Activated T-cell treated with anti-CD3 and anti-CD28 coated beads for 4 hours (primary cell): ENCODE data around the gene CPAMD8.

Experiments used
- DNase-seq: peaks from one replicate; pipeline ENCODE4 v3.0.0-alpha.2; 2020

CPAMD8 gene

DNA sequence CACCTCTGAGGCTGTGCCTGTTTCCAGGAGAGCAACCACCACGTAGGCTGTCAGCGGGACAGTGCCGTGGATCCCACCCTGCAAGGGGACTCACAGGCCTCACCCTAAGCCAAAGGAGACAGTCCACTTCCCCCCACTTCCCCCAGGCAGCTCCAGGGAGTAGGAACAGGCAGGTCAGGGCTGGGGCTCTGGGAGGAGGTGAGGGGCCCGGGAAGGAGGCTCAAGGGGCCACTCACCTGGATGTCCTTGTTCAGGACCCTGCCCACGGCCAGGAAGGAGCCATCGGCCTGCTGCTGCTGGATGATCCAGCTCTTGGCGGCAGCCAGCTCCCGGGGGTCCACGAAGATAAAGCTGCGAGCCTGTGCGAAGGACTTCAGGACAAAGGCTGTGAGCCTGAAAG is 112.2 kb downstream of the CPAMD8 start:
- DNase-seq = no peak

DNA sequence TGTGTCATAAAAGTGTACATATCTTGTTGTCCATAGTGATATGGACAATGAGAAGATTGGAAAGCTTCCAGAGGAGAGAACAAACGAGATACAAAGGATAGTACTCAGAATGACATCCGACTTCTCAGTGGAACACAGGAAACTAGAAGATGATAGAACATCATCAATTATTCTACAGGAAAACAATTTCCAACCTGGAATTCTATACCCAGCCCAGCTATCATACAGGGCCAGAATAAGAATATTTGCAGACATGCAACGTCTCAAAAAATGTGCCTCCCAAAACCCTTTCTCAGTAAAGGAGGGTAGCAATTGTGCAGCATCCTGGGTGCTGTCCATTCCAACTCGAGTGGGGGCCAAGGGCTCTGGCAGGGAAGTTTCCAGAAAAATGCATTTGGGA is 113.8 kb downstream of the CPAMD8 start:
- DNase-seq = no peak

DNA sequence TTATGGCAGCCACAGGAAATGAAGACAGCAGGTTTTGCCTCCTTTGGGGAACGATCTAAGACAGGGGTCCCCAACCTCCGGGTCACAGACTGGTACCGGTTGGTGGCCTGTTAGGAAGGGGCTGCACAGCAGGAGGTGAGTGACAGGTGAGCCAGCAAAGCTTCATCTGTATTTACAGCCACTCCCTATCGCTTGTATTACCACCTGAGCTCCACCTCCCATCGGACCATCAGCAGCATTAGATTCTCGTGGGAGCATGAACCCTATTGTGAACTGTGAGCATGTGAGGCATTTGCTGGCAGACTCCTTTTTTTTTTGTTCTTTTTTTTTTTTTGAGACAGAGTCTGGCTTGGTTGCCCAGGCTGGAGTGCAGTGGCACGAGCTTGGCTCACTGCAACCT is 115.6 kb downstream of the CPAMD8 start:
- DNase-seq = no peak

DNA sequence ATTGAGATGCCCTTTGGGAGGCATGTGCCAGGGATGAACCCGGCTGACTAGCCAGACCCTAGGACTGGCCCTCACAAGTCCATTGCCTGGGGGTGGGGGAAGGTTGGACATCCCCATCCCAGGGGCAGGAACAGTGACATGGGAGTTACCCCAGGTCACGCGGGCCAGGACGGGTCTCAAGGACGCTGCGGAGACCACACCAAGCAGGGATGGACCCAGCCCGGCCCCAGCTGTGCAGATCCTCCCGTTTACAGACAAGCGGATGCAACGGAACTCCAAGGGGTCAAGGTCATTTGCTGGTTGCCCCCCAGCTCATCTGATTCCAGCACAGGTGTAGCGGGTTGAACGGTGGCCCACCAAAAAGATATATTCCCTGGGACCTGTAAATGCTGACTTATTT is 117.9 kb downstream of the CPAMD8 start:
- DNase-seq = no peak

DNA sequence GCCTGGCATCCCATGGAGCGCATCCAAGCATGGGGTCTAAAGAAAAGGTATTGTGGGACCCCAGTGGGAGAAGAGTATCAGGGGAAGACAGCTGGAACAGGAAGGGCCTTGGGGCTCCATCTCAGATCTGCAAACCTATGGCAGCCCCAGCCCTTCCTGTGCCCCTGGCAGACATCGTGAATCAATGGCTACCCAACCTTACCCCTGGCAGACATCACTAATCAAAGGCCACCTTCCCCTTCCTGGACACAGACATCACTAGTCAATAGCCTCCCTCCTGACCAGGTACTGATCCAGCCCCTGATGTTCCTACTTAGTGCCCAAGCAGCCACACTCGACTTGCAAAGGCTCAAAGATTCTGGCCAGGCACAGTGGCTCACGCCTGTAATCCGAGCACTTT is 122.0 kb downstream of the CPAMD8 start:
- no peak for DNase-seq

DNA sequence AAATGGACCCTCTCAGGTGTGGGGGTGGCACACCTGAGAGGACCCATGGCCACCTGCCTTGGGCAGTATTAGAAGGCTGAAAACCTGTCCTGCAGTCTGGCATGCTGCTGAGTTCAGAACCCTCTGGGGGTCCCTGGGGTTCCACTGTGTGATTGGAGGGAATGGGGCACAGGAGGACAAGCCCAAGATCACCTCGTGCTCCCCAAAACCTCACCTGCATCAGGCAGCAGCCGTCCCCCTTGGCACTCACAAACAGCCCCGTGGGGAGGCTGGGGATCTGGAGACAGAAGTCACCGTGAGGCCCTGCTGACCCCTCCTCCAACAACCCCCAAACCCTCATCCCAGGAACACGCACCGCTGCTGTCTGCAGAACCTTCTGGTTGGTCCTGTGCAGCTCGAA is 123.3 kb downstream of the CPAMD8 start:
- no peak for DNase-seq

DNA sequence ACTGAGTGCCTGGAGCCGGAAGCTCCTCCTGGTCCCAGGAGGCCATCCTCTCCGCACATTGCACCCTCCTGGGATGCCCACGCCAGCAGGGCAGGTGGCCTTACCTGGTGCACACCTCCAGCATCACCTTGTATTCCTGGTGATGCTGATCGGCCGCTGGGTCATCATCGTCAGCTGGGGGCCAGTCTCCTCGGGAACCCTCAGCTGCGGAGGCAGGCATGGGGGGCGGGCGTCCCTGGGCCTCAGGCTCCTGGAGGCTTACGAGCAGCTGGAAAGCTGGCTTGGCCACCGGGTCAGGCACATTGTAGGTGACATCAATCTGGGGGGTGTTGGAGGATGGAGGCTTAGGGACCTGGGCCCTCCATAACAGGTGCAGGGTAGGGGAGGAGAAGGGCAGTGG is 124.1 kb downstream of the CPAMD8 start:
- DNase-seq = no peak

DNA sequence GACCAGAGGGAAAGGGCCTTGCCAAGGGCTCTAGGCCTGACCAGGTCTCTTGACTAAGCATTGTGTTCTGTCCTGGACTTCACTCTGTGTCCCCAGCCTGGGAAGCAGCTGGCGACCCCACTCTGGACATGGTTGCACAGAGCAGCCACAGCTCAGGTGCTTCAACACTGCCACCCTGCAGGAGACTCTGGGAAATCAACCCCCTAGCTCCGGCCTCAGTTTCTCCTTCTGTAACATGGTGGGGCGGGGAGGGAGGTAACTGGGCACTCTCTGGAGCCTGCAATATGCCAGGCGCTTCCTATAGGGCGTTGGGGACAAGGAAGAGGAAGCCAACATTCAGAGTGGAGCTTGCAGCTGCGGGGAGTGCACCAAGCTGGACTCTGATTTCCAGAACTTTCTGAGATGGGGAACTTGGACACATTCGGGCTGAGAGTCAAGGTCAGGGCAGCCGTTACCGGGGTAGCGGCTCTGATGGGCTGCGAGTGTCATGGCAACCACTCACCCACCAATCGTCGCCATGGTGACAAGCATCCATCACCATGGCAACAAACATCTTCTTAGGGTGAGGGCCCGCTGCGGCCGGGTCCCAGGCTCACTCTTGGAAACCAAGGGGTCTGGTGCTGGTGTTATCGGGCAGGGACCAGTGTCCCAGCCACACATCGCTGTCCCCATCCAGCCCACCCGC is 125.0 kb downstream of the CPAMD8 start:
- no peak for DNase-seq

DNA sequence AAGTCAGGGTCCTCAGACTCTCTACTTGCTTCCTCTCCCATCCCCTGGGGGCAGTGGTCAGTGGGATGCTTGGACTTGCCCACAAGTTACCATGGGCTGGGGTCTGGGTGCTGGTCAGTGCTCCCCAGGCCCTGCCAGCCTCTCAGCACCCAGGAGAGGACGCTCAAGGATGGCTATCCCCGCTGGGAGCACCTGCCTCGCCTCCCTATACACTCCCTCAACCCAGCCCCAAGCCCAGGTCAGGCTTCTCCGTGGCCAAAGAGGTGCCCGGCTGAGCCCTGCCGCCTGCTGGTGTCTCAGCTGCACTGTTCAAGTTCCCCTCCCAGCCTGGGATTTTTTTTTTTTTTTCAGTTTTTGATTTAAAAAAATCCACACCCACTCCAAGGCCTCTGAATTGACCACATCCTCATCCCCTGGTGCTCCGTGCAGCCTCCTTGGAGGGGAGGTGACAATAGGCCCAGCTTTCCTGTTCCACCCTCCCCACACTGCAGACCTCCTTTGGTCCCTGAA is 127.0 kb downstream of the CPAMD8 start:
- no peak for DNase-seq

DNA sequence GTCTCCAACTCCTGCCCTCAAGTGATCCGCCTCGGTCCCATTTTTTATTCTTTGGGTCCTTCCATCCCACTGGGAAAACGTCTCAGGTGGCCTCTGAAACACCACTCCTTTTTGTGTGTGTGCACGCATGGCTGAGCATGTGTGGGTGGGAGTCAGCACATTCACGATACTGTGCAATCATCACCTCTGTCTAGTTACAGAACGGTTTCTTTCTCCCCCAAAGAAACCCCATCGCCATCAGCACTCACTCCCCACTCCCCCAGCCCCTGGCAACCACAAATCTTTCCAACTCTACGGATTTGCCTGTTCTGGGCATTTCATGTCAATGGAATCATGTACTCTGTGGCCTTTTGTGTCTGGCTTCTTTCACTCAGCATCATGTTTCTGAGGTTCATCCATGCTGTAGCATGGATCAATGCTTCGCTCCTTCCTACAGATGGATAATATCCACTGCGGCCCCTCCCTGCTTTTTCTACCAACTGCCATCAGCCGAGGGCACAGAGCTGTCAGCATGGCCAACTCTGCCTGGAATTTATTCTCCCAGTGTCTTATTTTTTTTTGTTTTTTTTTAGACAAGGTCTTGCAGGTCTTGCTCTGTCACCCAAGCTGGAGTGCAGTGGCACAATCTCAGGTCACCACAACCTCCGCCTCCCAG is 128.1 kb downstream of the CPAMD8 start:
- DNase-seq = no peak

DNA sequence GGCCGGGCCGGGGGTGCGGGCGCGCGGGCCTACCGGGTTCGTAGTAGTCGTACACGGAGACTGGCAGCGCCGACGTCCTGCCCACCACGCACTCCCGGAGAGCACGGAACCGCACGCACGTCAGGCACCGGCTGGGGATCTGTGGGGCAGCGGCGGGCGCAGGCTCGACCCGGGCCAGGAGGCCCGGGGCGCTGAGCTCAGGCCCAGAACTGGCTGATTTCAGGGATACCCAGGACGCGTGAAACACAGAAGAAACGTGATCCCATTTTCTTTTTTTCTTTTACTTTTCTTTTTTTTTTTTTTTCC is 128.8 kb downstream of the CPAMD8 start:
- no peak for DNase-seq

DNA sequence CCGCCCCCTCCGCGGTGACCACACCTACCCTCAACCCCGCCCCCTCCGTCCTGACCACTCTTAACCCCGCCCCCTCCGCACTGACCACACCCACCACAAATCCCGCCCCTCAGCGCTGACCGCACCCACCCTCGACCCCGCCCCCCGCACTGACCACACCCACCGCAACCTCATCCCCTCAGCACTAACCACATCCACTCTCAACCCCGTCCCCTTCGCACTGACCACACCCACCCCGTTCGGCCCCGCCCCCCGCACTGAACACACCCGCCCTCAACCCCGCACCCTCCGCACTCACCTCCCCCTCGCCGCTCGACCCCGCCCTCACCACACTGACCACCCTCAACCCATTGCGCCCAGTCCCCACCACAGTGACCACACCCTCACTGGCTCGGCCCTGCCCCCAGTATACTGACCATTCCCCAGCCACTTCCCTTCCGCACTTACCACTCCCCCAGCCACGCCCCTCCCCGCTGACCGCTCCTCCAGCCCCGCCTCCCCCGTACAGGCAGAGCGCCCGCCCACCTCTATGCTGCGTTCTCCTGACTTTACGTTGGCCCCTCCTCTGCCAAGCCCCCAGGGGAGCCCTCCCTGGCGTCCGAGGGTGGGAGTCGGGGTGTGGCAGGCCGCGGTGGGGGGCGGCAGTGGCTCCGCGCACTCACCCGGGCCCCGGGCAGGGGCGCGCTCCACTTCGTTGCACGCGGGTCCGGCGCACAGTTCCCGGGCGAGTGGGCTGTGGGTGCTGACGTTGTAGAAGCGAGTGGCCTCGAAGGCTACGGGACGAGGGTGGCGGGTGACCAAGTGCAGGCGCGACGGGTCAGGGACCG is 129.4 kb downstream of the CPAMD8 start:
- DNase-seq = peak; percentile 35

DNA sequence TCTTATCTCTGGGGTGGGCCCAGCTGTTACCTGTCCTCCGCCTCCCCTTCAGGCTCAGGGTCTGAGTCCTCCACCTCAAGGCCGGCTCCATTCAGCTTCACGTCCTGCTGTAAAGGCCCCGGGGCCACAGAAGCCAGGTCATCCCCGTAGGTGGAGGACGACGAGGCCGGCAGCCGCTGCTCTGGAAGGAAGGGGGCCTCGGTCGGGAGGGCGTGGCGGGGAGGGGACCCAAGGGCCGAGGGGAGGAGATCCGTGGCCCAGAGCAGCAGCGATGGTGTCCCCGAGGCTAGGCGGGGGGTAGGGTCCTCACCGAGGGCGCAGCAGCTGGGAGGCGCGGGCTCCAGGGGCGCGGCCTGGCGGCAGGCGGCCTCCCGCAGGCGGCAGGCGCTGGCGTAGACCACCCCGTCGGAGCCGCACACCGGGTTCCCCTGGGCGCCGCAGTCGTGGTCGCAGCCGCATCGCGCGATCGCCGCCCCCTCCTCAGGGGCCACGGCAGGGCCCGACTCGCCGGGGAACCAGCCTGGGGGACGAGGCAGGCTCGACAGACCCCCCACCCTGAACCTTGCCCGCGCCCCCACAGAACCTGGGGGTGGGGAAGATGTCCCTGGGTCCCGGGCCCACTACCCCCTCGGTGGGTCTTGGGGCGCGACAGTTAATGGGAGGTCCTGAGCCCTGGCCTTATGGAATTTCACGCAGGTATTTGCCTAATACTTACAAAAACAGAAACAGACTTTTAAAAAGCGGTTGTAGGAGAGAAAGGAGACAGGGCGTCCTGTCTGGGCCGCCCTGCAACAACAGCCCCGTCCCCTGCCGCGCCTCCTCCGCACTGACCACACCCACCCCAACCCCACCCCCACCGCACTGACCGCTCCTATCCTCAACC is 130.2 kb downstream of the CPAMD8 start:
- no peak for DNase-seq

DNA sequence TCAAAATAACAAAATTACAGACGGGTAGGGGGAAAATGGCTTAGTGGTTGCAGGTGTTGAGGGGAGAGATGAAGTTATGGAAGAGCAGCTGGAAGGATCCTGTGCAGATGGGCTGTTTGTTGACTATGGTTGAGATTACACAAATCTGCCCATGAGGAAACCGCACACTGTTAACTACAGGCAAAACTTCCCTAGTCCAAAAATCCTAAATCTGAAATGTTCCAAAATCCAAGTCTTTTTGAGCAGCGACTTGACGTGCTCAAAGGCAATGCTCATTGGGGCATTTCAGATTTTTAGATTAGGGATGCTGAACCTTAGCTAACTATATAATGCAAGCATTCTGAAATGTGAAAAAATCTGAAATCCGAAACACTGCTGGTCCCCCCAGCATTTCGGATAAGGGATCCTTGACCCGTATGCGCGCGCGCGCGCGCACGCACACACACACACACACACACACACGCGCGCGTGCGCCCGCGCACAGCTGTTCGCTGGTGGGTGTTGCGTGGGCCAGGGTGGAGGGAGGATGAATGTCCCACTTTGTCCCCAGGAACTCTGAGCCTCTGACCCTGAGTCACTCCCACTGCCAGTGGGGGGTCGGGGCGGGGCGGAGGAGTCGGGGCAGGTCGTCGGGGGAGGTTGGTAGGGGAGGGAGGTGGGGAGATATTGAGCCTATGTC is 131.0 kb downstream of the CPAMD8 start:
- DNase-seq = no peak

DNA sequence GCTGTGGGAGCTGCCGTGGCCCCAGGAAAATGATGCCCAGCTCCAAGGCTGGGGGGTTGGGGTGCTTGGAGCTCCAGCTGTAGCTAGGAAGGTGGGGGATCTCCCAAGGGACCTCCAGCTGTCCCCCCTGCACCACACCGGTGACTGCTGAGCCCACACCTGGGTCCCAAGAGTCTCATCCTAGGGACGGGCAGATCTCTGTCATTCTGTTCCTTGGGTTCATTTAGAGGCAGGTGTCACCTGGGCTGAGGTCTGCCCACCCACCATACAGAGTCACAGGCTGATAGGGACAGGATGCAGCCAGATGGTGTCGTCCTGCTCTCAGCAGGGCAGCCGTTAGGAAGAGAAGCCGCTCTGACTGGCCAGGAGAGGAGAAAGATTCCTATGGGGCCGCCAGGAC is 132.5 kb downstream of the CPAMD8 start:
- DNase-seq = no peak

DNA sequence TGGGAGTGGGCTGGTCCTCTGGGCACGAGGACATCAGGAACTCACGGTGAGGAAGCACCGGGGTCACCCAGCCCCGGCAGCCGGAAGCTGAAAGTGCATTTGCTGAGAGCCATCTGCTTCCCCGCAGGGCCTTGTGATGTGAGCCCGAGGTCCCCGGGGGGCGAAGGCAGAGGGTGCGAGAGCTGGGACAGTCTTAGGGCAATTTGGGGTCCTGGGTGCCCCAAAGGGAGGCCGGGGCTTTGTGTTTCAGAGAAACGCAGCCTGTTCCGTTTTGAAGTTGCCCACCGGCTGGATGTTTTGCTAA is 133.0 kb downstream of the CPAMD8 start:
- DNase-seq = no peak

DNA sequence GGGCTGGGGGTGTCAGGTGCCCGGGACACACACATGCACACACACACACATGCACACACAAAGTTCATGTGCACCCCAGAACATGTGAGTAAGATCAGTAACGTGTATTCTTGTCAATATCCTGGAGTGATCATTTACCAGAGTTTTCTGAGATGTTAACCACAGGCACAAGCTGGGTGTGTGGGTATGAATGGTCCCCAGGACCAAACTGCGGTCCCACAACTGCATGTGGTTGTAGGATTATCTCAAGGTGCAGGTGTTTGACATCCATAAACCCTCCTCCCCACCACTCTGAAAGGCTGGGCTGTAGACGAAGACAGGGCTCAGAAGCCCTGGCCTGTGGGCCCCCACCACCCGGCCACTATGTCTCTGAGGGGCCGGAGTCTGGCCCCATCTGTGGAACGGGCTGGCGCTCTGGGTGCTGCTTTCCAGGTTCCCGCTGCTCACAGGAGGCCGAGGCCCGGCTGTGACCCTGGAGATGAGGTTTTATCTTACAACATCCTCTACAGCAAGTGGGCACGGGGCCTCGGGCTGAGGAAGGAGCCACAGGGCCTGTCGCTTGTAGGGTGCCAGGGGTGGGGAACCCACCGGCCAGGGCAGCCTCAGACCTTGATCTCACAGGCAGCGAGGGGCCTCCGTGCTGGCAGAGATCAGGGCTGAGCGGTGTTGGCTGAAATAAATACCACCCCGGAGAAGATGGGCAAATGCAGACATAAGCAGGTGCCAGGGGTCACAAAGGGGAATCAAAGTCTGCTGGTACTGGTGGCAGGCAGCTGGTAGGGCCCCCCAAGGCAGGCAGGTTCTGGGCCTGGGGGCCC is 133.5 kb downstream of the CPAMD8 start:
- no peak for DNase-seq

DNA sequence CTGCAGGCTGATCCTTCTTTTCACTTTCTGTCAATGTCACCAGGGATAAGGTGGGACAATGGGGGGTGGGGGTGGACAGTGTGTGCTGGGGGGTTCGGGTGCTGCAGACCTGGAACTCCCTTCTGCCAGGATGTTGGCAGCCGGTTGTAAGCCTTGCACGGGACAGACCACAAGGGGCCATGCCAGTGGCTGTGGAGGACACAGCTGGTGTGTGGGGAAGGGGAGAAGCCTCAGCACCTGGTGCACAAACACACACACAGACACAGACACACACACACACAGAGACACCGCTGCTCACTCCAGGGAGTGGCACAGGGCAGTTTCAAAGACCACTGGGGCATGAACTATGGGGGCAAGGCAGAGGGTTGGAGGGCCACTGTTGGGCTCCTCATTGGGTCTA is 134.2 kb downstream of the CPAMD8 start:
- no peak for DNase-seq

DNA sequence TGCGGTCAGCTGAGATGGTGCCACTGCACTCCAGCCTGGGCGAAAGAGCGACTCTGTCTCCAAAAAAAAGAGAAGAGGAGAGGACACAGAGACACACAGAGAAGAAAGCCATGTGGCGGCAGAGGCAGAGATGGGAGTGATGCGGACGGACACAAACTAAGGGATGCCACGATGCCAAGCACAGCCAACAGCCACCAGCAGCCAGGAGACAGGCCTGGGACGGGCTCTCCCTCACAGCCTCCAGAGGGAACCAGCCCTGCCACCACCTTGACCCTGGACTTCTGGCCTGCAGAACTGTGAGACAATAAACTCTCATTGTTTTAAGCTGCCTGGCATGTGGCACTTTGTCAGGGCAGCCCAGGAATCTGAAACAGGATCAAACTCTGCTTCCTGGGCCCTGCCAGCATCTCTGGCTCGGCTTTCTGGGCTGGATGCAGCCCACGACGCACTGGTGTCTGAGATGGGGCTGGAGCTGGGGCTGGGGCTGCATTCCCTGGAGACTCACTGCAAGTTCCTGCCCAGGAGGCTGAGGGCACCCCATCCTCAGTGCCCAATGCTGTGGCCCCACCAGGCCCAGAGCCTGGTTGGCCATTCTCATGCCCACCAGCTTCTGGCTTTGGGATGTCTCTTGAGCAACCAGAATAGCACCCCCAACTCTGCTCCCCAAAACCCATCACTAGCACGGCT is 134.8 kb downstream of the CPAMD8 start:
- no peak for DNase-seq

DNA sequence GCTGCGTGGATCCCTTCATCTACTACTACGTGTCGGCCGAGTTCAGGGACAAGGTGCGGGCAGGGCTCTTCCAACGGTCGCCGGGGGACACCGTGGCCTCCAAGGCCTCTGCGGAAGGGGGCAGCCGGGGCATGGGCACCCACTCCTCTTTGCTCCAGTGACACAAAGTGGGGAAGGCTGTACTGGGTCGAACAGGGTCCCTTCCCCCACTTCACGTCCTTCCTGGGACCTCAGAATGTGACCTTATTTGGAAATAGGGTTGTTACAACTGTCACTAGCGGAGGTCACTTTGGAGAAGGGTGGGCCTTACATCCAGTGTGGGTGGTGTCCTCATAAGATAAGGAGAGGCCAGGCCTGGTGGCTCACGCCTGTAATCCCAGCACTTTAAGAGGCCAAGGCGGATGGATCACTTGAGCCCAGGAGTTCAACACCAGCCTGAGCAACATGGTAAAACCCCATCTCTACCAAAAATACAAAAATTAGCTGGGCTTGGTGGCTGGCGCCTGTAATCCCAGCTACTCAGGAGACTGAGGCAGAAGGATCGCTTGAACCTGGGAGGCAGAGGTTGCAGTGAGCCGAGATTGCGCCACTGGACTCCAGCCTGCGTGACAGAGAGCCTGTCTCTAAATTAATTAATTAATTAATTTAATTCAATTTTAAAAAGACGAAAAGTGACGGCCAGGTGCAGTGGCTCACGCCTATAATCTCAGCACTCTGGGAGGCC is 136.0 kb downstream of the CPAMD8 start:
- no peak for DNase-seq
